WERI-Rb-1 (cell line): Measurements from ENCODE around the gene RIT2.

Experiments
- DNase-seq: peaks from one replicate; pipeline ENCODE4 v3.0.0-alpha.2; 2020
- H3K27ac ChIP-seq: fragments of 250-450 bp; sonication (Bioruptor Pico); 2 replicates; pipeline ENCODE4 v1.5.1; 2020; ENCODE audit warnings: mild to moderate bottlenecking, moderate library complexity
- H3K27me3 ChIP-seq: fragments of 250-450 bp; sonication (Bioruptor Pico); 2 replicates; pipeline ENCODE4 v1.5.1; 2021; ENCODE audit warnings: mild to moderate bottlenecking, low read depth, moderate library complexity; ENCODE audit not compliant: insufficient read depth, severe bottlenecking
- H3K36me3 ChIP-seq: fragments of 250-450 bp; sonication (Bioruptor Pico); 2 replicates; pipeline ENCODE4 v1.5.1; 2020; ENCODE audit warnings: mild to moderate bottlenecking, moderate library complexity
- H3K4me3 ChIP-seq: 2 replicates; pipeline ENCODE4 v1.5.1; 2011; ENCODE audit warnings: low read depth, mild to moderate bottlenecking, control low read depth, low read length
- H3K9me3 ChIP-seq: fragments of 250-450 bp; sonication (Bioruptor Pico); 2 replicates; pipeline ENCODE4 v1.5.1; 2021; ENCODE audit warnings: mild to moderate bottlenecking, moderate library complexity; ENCODE audit not compliant: severe bottlenecking
- TF ChIP-seq, protein P1 (sequence below): IDR thresholded peaks from 2 replicates; pipeline ENCODE4 v1.5.1; 2011; ENCODE audit warnings: low read depth, mild to moderate bottlenecking, control low read depth, inconsistent platforms, low read length

RIT2 gene

DNA sequence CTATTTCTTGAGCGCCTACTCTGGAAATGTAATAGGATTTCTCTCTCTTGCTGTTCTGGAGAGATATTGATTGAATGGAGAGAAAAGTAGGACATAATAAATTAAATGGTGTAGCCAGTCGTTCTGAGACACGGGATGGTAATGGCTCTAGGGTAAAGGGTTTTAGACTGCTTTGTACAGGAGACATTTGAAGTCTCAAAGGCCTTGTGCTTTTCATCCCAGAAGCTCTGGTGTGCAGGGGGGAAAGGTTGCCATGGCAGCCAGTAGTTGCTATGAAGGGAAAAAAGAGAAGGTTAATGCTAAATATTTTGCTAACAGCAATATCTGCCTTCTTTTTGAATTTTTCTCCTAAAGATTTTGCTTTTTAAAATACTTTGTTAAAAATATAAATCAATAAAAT lies 359.3 kb downstream of the RIT2 start:
- Histone ChIP-seq H3K4me3 (no peak overlapping the region), H3K36me3 (no peaks in the 10 kb centered on the region), H3K27ac (no peak overlapping the region), H3K9me3 (no peaks in the 10 kb centered on the region), H3K27me3 (no peaks in the 10 kb centered on the region)
- DNase-seq: no peak
- TF ChIP-seq, protein P1, sequence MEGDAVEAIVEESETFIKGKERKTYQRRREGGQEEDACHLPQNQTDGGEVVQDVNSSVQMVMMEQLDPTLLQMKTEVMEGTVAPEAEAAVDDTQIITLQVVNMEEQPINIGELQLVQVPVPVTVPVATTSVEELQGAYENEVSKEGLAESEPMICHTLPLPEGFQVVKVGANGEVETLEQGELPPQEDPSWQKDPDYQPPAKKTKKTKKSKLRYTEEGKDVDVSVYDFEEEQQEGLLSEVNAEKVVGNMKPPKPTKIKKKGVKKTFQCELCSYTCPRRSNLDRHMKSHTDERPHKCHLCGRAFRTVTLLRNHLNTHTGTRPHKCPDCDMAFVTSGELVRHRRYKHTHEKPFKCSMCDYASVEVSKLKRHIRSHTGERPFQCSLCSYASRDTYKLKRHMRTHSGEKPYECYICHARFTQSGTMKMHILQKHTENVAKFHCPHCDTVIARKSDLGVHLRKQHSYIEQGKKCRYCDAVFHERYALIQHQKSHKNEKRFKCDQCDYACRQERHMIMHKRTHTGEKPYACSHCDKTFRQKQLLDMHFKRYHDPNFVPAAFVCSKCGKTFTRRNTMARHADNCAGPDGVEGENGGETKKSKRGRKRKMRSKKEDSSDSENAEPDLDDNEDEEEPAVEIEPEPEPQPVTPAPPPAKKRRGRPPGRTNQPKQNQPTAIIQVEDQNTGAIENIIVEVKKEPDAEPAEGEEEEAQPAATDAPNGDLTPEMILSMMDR: no peak

DNA sequence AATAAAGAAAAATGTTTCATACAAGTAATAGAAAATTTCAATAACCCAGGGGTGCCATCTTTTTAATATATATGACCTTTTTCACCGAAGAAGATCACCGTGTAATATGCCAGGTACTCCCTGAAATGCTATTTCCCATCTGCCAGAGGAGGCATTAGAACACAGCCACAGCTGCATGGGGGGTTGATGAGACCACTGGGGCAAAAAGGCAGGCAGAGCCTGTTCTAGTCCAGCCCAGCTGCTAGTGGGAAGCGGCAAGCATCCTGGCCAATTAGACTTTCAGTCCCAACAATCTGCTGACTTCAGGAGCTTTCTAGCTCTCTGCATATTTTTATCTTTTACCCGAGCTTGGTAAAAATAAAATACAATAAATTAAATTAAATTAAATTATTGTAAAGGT lies 362.6 kb downstream of the RIT2 start:
- no peaks in the 10 kb centered on the region for H3K9me3 ChIP-seq
- DNase-seq: no peak
- no peak overlapping the region for H3K27ac ChIP-seq
- H3K27me3 ChIP-seq: no peaks in the 10 kb centered on the region
- H3K36me3 ChIP-seq: no peaks in the 10 kb centered on the region
- H3K4me3 ChIP-seq: no peak overlapping the region
- TF ChIP-seq, protein P1: no peak

DNA sequence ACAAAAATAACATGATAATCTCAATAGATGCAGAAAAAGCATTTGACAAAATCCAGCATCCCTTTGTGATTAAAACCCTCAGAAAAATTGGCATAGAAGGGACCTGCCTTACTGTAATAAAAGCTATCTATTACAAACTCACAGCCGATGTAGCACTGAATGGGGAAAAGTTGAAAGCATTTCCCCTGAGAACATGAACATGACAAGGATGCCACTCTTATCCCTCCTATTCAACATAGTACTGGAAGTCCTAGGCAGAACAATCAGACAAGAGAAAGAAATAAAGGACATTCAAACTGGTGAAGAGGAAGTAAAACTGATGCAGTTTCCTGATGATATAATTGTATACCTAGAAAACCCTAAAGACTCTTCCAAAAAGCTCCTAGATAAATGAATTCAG lies 368.7 kb downstream of the RIT2 start:
- H3K4me3 ChIP-seq: no peak overlapping the region
- H3K9me3 ChIP-seq: no peaks in the 10 kb centered on the region
- DNase-seq: no peak
- H3K36me3 ChIP-seq: no peaks in the 10 kb centered on the region
- H3K27ac ChIP-seq: no peak overlapping the region
- H3K27me3 ChIP-seq: no peaks in the 10 kb centered on the region
- TF ChIP-seq, protein P1: no peak

DNA sequence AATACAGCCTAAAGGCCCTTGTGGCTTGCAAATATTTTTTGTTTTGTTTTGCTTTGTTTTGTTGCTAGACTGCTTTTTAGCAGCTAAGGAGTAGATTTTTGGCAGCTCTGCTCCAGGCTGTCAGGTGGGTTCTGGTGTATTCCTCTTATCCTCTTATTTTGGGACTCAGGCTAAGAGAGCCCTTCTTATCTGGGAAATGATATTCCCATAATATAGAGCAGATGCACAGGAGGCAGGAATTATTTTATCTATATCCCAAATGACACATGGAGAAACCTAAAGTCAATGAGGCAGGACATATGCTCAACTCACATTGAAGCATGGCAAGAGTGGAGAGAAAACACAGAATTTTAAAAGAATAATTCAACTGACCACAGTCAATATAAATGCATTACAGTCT lies 369.6 kb downstream of the RIT2 start:
- Histone ChIP-seq H3K9me3 (no peaks in the 10 kb centered on the region), H3K27ac (no peak overlapping the region), H3K27me3 (no peaks in the 10 kb centered on the region), H3K4me3 (no peak overlapping the region), H3K36me3 (no peaks in the 10 kb centered on the region)
- TF ChIP-seq, protein P1: no peak
- no peak for DNase-seq

DNA sequence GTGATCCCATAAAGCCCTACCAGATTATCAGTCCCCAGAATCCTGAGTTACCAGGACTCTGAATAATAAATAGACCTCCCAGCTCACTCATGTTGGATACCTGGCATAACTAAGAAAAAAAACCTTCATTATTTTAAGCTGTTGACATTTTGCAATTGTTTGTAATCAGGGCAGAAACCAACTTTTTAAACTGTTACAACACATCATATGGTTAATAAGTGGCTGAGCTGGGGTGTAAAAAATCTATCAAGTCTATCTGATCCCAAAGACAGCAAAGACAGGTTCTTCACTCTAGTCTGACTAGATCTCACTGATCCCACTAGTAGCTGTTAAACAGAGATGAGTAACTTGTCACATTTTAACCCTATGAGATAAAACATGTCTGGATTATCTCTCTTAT lies 370.3 kb downstream of the RIT2 start:
- Histone ChIP-seq H3K27me3 (no peaks in the 10 kb centered on the region), H3K9me3 (no peaks in the 10 kb centered on the region), H3K27ac (no peak overlapping the region), H3K4me3 (no peak overlapping the region), H3K36me3 (no peaks in the 10 kb centered on the region)
- TF ChIP-seq, protein P1: no peak
- no peak for DNase-seq

DNA sequence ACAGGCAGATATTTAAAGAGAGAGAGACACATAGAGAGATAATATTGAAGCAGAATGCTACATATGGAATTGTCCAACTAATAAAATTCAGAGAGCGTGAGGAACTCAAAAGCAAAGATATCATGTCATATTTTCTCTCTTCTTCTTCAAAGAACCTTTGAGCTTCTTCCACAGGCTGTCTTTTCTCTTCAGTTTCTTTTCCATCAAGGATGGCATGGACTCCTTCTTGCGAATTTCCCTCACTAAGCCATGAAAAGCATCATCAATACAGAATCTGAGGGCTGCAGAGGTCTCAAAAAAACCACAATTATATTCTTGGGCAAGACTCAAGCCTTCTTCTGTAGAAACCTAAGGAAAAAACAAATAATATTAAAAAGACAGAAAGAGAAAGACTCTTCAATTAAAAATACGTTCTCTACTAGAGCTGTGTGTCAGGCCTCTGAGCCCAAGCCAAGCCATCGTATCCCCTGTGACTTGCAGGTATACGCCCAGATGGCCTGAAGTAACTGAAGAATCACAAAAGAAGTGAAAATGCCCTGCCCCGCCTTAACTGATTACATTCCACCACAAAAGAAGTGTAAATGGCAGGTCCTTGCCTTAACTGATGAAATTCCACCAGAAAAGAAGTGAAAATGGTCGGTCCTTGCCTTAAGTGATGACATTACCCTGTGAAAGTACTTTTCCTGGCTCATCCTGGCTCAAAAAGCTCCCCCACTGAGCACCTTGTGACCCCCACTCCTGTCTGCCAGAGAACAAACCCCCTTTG lies 371.9 kb downstream of the RIT2 start:
- no peaks in the 10 kb centered on the region for H3K36me3 ChIP-seq
- H3K4me3 ChIP-seq: no peak overlapping the region
- H3K27ac ChIP-seq: no peak overlapping the region
- TF ChIP-seq, protein P1: no peak
- H3K27me3 ChIP-seq: no peaks in the 10 kb centered on the region
- DNase-seq: no peak
- no peaks in the 10 kb centered on the region for H3K9me3 ChIP-seq
